GM12878 (cell line): ENCODE measurements around the gene KCNE4.

Experiments
- CEBPB ChIP-seq, 2 experiments: fragments of 150-350 bp in 1 of 2; IDR thresholded peaks; 2 replicates each; pipeline ENCODE4 v1.6.1; 2012 to 2014; ENCODE audit warnings: low read depth in 2 of 2, low read length in 2 of 2, borderline replicate concordance in 1 of 2, inconsistent platforms in 1 of 2
- EP300 ChIP-seq, 2 experiments: fragments of 150-350 bp in 1 of 2; IDR thresholded peaks; 2 replicates each; pipeline ENCODE4 v1.6.1; 2011 to 2012; ENCODE audit warnings: low read depth in 2 of 2, low read length in 2 of 2, borderline replicate concordance in 1 of 2, improper control_type of control experiment in 1 of 2, inconsistent platforms in 1 of 2; ENCODE audit not compliant: control insufficient read depth in 1 of 2
- HDGF ChIP-seq: fragments of 450-650 bp; IDR thresholded peaks from 2 replicates; pipeline ENCODE4 v1.6.1; 2016; ENCODE audit warnings: antibody characterized with exemption
- POLR2A ChIP-seq: IDR thresholded peaks from 2 replicates; pipeline ENCODE4 v1.6.1; 2011; ENCODE audit warnings: low read depth, mild to moderate bottlenecking, low read length
- POLR2AphosphoS5 ChIP-seq: IDR thresholded peaks from 2 replicates; pipeline ENCODE4 v1.6.1; 2011; ENCODE audit warnings: mild to moderate bottlenecking, low read length, inconsistent platforms
- RELA ChIP-seq: fragments of 450-650 bp; IDR thresholded peaks from 2 replicates; pipeline ENCODE4 v1.8.0; 2014; ENCODE audit warnings: borderline replicate concordance; ENCODE audit not compliant: partially characterized antibody
- SMAD1 ChIP-seq: fragments of 450-650 bp; IDR thresholded peaks from 2 replicates; pipeline ENCODE4 v1.6.1; 2018; ENCODE audit warnings: mild to moderate bottlenecking, low read depth; ENCODE audit not compliant: partially characterized antibody
- SPI1 ChIP-seq: IDR thresholded peaks from 2 replicates; pipeline ENCODE4 v1.6.1; 2011; ENCODE audit warnings: low read depth, mild to moderate bottlenecking, low read length, moderate library complexity, borderline replicate concordance; ENCODE audit not compliant: insufficient read depth
- SRF ChIP-seq, 2 experiments: IDR thresholded peaks; 2 replicates each; pipeline ENCODE4 v1.6.1; 2011; ENCODE audit warnings: low read depth in 2 of 2, low read length in 2 of 2, mild to moderate bottlenecking in 1 of 2, moderate library complexity in 1 of 2
- SUPT20H ChIP-seq: IDR thresholded peaks from 2 replicates; pipeline ENCODE4 v1.6.1; 2011; ENCODE audit warnings: low read depth, mild to moderate bottlenecking, low read length, moderate library complexity, borderline replicate concordance; ENCODE audit not compliant: control insufficient read depth
- YY1 ChIP-seq: IDR thresholded peaks from 2 replicates; pipeline ENCODE4 v1.6.1; 2011; ENCODE audit warnings: low read depth, mild to moderate bottlenecking, low read length

GRCh38 chr2:223102040-223102400 lies 50.0 kb downstream of the KCNE4 start:
- TF ChIP-seq HDGF = no peak
- TF ChIP-seq SPI1 = no peak
- TF ChIP-seq POLR2AphosphoS5 = no peak
- TF ChIP-seq SUPT20H = no peak
- TF ChIP-seq EP300 (IDR thresholded peaks at IDR 0.05; ENCODE audit: borderline replicate concordance in 1 of 2, control insufficient read depth in 1 of 2, low read depth in 2 of 2, low read length in 2 of 2) = no peak
- no peak for TF ChIP-seq YY1
- TF ChIP-seq POLR2A = no peak
- no peak for TF ChIP-seq SRF (IDR thresholded peaks at IDR 0.05; ENCODE audit: low read depth in 2 of 2, low read length in 2 of 2)
- no peak for TF ChIP-seq RELA
- no peak for TF ChIP-seq CEBPB (IDR thresholded peaks at IDR 0.05; ENCODE audit: borderline replicate concordance in 1 of 2, low read depth in 2 of 2, low read length in 2 of 2)
- TF ChIP-seq SMAD1 = no peak
